ENCODE data around the gene LDLRAP1. TPM values are rescaled to one million over a fixed set of nuclear protein-coding genes. Genes with fewer than 3 reads are reported as not detected.

LDLRAP1 gene
- total RNA-seq, 1 donor from 2014 or later = 8.6 TPM

DNA sequence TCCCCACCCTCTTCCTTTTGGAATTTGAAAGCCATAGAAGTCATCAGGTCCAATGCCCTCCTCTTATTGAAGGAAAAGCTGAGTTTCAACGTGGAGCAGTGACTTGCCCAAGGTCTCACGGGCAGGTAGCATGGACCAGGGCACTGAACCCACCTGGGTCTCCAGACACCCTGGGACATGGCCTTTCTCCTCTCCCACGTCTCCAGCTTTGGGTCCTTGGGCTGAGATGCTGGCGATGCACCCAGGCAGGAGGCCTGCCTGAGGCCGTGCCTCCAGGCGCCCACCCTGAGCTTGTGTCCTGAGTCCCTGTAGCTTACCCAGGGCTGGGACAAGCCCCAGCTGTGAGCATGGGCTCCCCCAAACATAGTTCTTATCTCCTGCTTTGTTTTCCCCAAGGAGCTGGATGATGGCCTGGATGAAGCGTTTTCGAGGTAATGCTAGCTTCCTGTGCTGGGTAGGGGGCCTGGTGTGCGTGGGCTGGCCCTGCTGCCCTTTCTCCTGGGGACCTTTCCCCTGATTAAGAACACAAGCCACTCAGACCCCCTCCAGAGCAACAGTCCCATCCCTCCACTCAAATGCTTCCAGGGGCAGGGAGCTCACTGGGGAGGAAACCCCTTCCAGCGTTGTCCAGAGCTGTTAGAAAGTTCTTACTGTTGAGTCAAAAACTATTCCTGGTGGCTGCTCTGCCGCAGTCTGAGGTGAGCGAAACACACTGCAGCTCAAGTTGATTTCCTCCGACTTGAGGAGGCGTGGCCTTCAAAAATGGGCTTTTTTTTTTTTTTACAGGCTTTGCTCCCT lies 21.6 kb downstream of the LDLRAP1 start:
- no peak overlapping the region for H3K4me3 ChIP-seq
- H3K9me3 ChIP-seq (ENCODE audit: low read depth) = no peaks in the 10 kb centered on the region
- H4K20me1 ChIP-seq (ENCODE audit: low read depth) = no peaks in the 10 kb centered on the region
- H3F3A ChIP-seq (ENCODE audit: low read depth) = peaks cover 4% of the 10 kb centered on the region
- H3K79me2 ChIP-seq (ENCODE audit: low read depth) = no peaks in the 10 kb centered on the region
- H3K4me1 ChIP-seq = peaks cover 37% of the 10 kb centered on the region
- no peak overlapping the region for H3K9ac ChIP-seq
- Mint-ChIP-seq H3K36me3 (no peaks in the 10 kb centered on the region), H3K27ac (peak overlapping the region; percentile 60), H3K9me3 (no peaks in the 10 kb centered on the region), H3K4me1 (peaks cover 65% of the 10 kb centered on the region), H3K4me3 (no peak overlapping the region), H3K27me3 (ENCODE audit: insufficient read depth, low read depth) (peaks cover 9% of the 10 kb centered on the region)
- no peak for DNase-seq (ENCODE audit: low spot score)
- no peaks in the 10 kb centered on the region for H3K36me3 ChIP-seq
- peak overlapping the region; percentile 16 for H3K4me2 ChIP-seq
- H3K27ac ChIP-seq = no peak overlapping the region
- no peaks in the 10 kb centered on the region for H3K27me3 ChIP-seq
- no peak for TF ChIP-seq EZH2 (IDR thresholded peaks at IDR 0.05)
- TF ChIP-seq, protein P1, sequence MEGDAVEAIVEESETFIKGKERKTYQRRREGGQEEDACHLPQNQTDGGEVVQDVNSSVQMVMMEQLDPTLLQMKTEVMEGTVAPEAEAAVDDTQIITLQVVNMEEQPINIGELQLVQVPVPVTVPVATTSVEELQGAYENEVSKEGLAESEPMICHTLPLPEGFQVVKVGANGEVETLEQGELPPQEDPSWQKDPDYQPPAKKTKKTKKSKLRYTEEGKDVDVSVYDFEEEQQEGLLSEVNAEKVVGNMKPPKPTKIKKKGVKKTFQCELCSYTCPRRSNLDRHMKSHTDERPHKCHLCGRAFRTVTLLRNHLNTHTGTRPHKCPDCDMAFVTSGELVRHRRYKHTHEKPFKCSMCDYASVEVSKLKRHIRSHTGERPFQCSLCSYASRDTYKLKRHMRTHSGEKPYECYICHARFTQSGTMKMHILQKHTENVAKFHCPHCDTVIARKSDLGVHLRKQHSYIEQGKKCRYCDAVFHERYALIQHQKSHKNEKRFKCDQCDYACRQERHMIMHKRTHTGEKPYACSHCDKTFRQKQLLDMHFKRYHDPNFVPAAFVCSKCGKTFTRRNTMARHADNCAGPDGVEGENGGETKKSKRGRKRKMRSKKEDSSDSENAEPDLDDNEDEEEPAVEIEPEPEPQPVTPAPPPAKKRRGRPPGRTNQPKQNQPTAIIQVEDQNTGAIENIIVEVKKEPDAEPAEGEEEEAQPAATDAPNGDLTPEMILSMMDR (IDR thresholded peaks at IDR 0.05) = no peak
- no peak for TF ChIP-seq EZH2phosphoT487 (IDR thresholded peaks at IDR 0.05)
- H2AFZ ChIP-seq (replicated peaks) = no peak overlapping the region

DNA sequence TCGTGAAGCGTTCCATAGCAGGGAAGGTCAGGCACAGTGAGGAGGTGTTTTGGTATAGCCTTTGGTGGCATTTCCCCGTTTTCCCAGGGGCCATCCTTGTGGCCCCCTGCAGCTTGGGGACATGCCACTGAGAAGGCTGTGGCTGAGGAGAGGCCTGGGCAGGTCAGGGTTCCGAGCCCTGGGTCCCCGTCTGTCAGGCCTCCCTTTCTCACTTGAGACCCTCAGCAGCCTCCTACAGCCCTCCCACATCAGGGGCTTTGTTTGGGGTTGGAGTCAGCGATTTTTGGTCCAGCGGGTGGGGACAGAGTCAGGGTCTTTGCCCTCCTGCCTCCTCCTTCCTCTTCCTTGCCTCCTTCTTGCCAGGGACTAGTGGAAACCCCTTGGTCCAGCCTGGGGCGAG lies 22.2 kb downstream of the LDLRAP1 start:
- Histone ChIP-seq H3K4me1 (peaks cover 37% of the 10 kb centered on the region), H3K36me3 (no peaks in the 10 kb centered on the region), H3F3A (ENCODE audit: low read depth) (peaks cover 4% of the 10 kb centered on the region), H3K79me2 (ENCODE audit: low read depth) (no peaks in the 10 kb centered on the region), H3K27me3 (no peaks in the 10 kb centered on the region), H3K9me3 (ENCODE audit: low read depth) (no peaks in the 10 kb centered on the region), H3K4me3 (no peak overlapping the region), H4K20me1 (ENCODE audit: low read depth) (no peaks in the 10 kb centered on the region), H3K4me2 (no peak overlapping the region), H3K27ac (no peak overlapping the region), H2AFZ (replicated peaks) (no peak overlapping the region), H3K9ac (no peak overlapping the region)
- DNase-seq (ENCODE audit: low spot score) = no peak
- Mint-ChIP-seq H3K4me1 (peaks cover 70% of the 10 kb centered on the region), H3K36me3 (no peaks in the 10 kb centered on the region), H3K27ac (no peak overlapping the region), H3K27me3 (ENCODE audit: insufficient read depth, low read depth) (peaks cover 9% of the 10 kb centered on the region), H3K9me3 (no peaks in the 10 kb centered on the region), H3K4me3 (no peak overlapping the region)
- TF ChIP-seq, protein P1 (IDR thresholded peaks at IDR 0.05) = no peak
- TF ChIP-seq EZH2 (IDR thresholded peaks at IDR 0.05) = no peak
- no peak for TF ChIP-seq EZH2phosphoT487 (IDR thresholded peaks at IDR 0.05)

- H3K4me1 ChIP-seq = peaks cover 37% of the 10 kb centered on the region
- H3F3A ChIP-seq (ENCODE audit: low read depth) = peaks cover 4% of the 10 kb centered on the region
- H3K27me3 ChIP-seq = no peaks in the 10 kb centered on the region
- H4K20me1 ChIP-seq (ENCODE audit: low read depth) = no peaks in the 10 kb centered on the region
- no peak overlapping the region for H3K4me3 Mint-ChIP-seq
- DNase-seq (ENCODE audit: low spot score) = no peak
- H3K9me3 Mint-ChIP-seq = no peaks in the 10 kb centered on the region
- H3K27ac Mint-ChIP-seq = no peak overlapping the region
- H3K27me3 Mint-ChIP-seq (ENCODE audit: insufficient read depth, low read depth) = peaks cover 7% of the 10 kb centered on the region
- TF ChIP-seq EZH2phosphoT487 (IDR thresholded peaks at IDR 0.05) (no peak), EZH2 (IDR thresholded peaks at IDR 0.05) (no peak)
- TF ChIP-seq, protein P1 (IDR thresholded peaks at IDR 0.05) = no peak
- H3K9ac ChIP-seq = no peak overlapping the region
- H3K4me3 ChIP-seq = no peak overlapping the region
- H2AFZ ChIP-seq (replicated peaks) = no peak overlapping the region
- H3K36me3 Mint-ChIP-seq = no peaks in the 10 kb centered on the region
- H3K4me1 Mint-ChIP-seq = peaks cover 73% of the 10 kb centered on the region
- no peak overlapping the region for H3K27ac ChIP-seq
- no peaks in the 10 kb centered on the region for H3K9me3 ChIP-seq (ENCODE audit: low read depth)
- no peaks in the 10 kb centered on the region for H3K36me3 ChIP-seq
- no peaks in the 10 kb centered on the region for H3K79me2 ChIP-seq (ENCODE audit: low read depth)
- H3K4me2 ChIP-seq = no peak overlapping the region
Observed at GRCh38 chr1:25566176-25566729, 22.8 kb downstream of the LDLRAP1 start.
